Measurements from ENCODE around the gene CHRNA7.

Gene CHRNA7

DNA sequence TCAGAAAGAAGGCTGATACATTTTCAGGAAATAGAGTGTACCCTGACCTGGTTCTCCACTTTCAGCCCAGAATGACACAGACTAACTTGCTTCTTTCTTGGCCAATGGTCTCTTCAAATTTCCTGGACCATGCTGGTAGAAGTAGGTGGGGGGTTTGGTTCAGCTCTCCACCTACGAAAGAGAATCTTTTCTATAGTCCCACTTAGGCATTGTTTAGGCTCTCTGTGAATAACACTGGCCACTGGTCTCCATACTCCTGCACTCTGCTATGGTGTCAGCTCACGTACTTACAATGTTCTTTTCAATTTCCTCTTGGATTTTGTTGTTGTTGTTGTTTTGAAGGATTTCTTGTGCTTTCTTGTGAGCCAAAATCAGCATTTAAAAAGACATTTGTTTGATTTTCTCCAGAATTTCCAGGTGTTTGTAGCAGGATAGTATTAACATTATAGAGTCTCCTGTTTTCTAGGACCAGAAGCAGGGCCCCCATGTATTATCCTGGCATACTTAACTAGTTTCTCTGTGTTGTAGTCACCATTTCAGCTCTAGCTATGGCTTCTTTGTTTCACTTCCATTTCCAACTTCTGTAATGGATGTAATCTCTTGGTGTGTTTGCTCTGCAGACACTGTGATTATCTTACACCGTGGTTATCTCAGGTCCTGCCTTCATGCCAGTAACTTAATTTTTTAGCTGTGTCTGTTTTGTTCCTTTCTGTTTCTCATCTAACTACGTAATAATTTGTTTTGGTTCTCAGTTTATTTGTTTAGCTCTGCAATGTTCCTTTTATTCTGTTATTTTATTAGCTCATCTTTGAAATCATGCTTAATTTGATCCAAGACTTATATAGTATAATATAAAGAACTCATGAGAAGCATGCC, 61.4 kb downstream of the CHRNA7 start:
- DNase-seq, result no peak

DNA sequence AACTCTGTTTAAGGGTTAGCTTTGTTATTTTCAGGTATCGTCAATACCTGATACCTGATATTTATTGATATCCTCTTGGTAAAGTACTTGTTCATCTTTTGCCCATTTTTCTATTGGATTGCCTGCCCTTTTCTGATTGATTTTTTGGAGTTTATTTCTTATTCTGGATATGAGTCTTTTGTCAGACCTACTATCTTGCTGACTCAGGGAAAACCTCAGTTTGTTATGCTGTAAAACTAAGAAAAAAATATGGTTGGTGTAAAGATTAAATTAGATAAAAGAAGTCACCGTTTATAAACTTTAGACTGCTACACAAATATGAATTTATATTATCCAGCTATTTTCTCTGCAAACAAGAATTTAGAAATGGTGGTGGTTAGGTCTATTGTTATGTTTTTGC, 65.9 kb downstream of the CHRNA7 start:
- no peak for DNase-seq

DNA sequence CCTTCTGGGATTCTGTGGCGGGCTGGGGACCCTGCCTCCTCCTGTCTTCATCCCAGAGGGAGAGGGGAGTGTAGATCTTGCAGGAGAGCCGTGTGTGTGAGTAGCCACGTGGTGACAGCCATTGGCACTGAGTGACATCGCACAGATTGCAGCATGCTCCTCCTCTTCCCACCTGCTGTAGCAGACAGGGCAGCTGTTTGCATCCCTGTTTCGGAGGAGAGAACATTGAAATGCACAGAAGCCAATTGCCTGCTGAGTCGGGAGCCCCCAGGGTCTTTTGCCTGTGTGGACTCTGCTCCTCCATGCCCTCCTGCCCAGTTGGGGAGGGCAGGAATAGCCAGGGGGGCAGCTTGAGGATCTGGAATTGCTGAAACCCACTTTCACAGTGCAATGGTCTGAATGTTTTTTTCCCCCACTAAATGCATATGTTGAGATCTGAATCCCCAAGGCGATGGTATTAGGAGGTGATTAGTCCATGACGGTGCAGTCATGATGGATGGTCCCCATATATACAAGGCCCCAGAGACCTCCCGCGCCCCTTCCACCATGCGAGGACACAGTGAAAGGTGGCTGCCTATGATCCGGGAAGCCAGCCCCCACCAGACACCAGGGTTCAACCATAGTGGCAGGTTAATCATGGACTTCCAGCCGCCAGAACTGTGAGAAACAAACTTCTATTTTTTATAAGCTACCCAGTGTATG, 66.8 kb downstream of the CHRNA7 start:
- no peak for DNase-seq

DNA sequence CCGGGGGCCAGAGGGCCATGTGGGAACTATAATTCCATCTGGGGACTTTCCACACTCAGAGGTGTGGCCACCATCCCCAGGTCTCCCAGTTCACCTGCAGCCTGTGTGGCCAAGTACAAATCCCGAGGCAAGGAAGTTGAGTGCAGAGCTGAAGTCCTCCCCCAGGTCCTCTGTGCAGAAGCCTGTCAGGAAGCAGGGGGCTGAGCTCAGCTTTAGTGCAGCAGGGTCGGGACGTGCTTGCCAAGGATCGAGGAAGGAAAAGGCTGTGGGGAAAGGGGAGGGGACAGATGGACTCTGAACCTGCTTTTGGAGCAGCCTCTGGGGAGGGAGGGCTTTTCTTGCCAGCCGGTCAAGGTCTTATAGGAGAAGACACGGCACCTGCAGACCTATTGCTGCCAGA, 67.7 kb downstream of the CHRNA7 start:
- no peak for DNase-seq

DNA sequence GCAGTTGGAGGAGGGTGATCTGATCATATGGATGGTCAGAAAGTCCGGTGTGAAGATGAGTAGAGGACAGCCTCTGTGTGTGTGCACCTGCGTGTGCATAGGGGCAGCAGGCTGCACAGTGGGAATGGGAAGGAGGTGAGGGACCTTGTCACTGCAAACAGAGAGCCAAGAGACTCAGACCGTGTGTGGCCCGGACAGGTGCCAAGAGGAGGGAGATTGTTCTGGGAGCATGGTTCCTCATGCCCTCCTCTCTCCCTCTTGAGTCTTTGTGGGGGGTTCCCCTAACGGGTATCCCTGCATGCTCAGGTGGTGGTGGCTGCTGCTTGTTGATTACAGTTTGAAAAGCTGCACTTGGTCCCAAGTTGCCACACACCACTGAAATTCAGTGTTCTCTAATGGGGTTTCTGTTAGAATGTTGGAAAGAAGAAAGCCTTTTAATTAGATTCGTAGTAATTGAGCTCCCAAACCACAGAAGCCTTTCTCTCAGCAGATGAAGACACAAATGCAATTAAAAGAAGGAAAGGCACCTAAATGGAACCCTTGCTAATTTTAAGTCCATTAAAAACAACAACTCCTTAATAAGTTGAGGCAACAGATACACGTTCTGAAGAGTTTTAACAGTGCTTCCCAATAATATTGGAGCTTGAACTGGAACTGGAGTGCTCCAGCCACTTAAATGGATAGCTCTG, 68.9 kb downstream of the CHRNA7 start:
- DNase-seq, result no peak

DNA sequence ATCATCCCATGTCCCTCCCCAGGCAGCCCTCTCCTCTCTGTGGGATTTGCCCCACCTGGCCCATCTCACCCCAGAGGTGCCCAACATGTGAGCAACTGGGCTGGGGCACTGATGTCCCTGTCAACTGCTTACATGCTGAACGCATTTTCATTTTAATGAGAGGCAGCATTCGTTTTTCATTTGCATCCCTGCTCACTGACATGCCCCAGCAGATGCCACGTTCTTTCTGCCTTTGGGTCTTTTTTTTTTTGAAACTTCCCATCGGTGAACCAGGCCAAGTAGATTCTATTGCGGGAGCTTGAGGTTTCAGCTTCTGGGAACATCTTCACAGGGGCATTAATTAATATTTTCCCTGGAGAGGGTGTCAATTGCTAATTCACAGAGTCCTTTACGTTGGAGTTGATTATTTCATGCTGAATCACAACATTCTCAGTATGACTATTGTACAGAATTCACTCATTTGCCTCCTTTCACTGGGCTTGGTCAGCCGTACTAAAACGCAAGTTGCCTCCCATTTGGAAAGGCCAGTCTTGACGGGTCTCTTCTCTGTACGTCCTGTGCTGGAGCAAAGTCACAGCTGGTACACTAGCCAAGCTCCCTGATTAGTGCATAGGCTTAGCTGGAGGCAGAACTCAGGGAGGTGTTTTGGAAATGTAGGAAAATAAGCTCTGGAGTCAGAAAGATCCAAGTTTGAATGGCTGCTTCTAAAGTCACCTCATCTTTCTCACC, 69.8 kb downstream of the CHRNA7 start:
- DNase-seq, result no peak

DNA sequence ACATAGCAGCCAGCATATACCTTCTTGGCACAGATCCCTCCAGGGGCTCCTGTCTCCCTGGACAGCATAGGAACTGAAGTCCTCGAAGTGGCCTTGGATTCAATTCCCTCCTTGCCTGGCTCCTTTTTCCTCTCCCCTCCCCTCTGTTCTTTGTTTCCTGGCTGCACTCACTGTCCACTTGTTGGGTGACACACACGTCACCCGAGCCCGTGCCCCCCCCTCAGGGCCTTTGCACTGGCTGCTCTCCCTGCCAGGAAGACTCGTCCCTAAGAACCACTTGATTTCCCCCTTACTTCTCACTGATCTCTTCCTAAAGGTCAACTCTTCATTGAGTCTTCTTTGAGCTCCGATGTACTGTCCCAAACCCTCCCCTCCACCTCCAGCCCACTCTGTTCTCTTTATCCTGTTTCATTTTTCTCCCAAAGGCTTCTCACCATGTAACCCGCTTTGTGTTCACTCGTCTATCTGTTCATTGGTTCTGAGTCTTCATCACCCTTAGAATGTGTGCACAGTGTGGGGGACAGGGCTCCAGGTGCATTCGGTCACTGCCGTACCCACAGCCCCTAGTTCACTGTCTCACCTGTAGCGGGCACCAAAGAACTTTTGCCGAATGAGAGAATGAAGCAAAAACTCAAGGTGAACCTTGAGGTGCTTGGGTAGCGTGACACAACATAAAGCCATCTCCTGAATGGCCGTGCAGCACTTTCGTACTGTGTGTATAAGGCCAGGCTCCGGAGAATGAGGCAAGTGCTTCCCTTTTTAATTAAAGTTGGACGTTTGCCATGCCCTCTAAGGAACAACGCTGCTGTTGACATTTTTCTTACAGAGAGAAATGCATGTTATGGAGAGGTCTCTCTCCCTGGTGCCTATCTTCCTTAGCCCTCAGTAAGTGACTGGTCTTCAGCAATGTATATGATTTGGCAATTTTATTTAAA, 74.0 kb downstream of the CHRNA7 start:
- DNase-seq, result no peak

DNA sequence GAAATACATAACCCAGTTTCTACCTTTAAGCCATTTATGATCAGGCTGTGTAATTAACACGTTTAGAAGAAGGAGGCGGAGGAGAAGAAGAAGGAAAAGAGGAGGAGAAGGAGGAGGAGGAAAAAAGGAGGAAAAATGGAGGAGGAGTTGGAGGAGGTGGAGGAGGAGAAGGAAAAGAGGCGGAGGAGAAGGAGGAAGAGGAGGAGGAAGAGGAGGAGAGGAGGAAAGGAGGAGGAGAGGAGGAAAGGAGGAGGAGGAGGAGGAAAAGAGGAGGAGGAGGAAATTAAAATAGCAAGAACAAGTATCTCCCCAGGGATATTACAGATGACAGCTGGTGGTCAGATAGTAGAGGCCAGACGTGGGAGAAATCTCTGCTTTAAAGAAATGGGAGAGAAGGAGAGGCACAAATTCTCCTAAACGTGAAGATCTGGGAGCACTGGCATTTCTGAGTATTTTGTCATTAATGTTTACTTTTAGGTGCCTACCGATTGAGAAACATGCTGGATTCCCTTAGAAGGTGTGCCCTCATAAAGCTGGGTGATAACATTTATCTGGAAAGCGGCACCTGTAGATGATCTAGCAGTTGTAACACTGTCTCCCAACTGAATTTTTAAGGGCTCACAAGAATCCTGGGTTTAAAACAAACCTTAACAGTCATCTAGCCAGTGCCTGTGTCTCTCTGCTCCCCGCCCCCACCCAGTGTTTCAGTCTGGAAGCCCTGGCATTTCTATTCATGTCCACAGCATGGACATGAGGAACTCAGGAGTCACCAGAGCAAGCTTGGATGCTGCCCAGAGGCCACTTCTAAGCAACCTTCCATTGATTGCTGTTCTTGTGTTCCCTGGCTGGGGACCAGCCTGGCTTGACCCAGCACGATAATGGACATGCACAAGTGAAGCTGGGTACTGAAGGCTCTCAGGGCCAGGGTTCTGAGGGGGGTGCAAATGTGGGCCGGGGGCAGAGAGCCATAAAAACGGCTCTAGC, 75.2 kb downstream of the CHRNA7 start:
- no peak for DNase-seq

DNA sequence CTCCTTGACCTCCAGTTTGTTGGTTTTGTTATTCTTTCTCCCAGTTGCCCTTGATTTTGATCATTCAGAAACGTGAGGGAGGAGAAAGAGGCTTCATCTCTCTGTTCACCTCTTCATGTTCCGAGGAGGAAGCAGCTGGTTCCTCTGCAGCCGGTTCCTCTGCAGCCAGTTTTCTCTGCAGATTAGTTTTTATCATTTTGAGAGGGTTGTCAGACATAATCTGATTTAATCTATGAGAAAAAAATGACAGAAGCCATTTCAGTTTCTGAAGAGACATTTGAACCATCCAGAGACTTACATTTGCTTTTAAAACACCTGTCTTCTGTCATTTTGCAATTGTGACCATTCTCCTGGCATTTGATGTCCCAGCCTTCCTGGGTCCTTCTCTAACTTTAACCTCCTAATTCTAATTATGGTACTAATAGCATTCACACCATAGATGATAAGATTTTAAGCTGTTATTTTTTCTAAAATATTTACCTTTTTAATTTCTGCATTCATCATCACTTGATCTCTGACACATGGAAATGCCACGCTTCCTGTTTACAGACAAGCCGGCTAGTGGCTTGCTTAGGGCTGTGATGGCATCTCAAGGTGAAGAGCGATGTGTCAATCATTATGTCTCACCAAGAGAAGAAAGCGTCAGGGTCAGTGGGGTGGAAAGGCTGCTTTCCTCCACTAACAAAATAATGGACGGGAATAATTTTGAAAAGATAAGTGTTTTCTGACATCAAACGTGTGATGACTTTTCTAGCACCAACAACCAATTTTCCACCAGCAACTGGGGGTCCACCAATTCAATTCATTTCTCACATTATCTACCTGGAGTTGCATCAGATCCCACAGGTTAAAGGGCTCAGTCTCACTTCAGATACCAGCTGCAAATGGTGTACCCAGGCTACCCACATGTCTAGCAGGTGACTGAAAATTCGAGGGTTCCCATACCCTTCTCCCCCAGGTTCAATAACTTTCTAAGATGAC, 76.4 kb downstream of the CHRNA7 start:
- DNase-seq, result no peak

DNA sequence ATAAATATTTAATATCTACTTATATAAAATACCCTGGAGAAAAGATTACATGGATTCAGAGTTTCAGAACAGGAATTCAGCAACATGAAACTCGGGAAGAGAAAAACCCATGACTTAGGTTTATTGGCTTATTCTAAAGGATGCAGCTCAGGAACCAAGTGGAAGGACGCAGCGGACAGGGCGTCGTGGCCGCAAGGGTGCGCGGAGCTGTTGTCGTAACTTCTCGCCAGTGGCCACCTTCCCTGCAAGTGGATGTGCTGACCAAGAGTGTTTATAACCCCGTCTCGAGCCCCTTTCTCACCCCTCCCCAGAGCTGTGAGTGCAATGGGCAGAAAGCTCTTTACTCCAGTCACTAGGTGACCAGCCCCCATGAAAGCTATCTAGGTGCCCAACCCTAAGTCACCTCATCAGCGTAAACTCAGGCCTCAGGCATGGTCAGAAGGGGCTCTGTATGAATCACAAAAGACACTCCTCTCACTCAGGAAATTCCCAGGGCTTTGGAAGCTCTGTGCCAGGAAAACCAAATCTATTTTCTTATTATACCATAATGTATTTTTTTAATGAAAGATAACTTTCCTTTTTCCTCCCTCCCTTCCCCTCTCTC, 77.3 kb downstream of the CHRNA7 start:
- DNase-seq, result no peak

DNA sequence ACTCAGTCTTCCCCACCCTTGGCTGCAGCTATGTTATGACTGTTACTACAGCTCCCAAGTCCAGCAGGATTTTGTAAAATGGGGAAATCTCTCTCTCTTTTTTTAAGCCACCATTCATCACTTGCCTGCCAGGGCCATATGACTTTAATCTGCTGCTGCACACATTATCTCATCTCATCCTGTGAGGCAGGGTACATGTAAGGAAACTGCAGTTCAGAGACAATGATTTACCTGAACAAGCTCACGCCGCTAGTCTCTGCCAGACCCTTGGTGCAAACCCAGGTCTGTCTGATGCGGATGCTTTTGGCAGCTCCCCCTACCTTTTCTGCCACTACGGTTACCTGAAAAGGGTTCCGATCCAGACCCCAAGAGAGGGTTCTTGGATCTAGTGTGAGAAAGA, 78.3 kb downstream of the CHRNA7 start:
- DNase-seq, result no peak

DNA sequence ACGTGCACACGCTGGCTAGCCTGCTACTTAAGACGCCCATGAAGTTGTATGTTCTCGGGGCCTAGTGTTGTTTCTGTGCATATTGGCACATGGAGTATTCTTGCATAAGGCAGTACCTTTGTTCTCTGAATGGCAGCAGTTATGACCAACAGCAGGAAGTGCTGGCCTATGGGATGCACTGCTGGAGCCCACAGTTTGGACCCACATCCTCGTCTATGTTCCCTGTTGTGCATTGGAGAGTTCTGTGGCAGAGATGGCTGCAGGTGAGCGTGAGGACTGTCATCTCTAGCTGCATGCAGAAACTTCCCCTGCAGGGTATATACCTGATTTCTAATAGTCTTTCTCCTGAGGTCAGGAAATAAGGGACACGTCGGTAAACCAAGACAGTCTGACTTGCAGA, 81.8 kb downstream of the CHRNA7 start:
- no peak for DNase-seq

DNA sequence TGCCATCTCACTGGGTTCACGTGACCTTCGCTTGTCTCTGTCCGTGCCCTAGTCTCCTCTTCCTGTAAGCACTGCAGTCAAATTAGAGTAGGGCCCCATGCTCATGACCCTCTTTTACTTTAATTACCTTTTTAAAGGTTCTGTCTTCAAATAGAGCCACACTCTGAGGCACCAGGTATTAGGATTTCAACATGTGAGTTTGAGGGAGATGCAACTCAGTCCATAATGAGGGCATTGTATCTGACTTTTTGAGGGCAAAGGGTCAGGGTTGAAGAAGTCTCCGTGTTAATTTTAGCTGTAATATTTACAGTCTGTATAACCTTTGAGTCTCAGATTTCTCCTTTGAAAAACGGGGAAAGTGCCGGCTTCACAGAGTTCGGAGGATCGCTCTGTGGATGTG, 82.9 kb downstream of the CHRNA7 start:
- no peak for DNase-seq

DNA sequence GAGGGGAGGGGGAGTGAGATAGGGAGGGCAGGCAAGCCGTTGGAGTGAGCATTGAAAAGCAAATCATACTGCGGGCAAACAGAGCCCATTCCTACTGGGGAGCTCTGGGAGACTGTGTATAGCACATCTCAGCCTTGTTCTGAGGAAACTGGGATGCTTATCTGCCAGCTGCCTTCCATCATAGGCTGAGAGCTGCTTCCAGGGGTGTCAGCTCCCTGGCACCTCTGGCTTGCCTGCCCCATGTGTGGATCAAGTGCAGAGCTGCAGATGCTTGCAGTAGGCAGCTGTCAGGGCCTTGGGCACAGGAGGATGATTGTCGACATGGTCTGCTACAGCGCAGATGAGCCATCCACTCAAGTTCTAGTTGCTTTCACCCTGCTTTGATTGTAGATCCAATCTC, 86.8 kb downstream of the CHRNA7 start:
- no peak for DNase-seq

DNA sequence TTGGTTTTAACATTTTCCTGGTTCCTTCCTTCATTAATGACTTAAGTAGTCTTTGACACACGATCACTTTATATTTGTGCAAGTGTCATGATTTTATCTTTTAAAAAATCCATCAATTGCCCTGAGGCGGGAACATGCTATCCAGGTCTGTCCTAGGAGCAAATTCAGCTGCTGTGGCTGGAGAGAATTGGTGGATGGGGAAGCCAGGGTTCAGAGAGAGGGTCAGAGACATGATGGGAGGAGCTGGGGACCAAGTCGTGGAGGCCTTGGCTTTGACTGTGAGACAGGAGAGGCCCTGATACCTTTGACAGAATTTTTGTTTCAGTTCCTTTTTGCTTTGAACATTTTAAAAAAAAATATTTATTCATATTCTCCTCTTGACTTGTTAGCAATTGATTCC, 89.0 kb downstream of the CHRNA7 start:
- no peak for DNase-seq

DNA sequence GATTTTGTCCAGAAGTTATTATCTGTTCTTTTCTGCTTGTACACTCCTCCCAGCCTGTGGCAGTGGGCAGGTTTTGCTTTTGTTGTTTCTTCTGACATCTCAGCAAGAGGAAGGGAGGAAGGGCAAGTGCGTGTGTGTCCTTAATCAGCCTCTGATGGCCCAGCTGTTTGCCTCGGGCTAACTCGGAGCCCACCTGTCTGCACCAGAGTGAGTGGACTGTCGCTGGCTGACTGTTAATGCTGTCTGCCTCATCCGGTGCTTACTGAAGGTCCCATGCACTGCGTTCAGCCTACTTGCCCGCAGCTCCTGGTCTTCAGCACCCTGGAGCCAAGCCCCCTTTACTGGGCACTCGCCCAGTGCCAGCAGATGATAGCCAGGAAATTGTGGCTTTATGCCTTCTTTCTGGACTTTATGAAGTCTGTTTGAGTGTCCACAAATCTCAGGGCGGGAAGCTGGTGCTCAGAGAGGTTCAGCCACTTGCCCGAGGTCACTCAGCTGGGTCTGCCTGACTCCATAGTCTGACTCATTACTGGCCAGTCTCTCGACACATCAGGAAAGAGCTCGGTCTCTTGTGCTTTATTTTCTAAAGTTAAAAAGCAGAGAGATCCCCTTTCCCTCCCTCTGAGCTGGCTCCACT, 89.5 kb downstream of the CHRNA7 start:
- DNase-seq, result no peak

DNA sequence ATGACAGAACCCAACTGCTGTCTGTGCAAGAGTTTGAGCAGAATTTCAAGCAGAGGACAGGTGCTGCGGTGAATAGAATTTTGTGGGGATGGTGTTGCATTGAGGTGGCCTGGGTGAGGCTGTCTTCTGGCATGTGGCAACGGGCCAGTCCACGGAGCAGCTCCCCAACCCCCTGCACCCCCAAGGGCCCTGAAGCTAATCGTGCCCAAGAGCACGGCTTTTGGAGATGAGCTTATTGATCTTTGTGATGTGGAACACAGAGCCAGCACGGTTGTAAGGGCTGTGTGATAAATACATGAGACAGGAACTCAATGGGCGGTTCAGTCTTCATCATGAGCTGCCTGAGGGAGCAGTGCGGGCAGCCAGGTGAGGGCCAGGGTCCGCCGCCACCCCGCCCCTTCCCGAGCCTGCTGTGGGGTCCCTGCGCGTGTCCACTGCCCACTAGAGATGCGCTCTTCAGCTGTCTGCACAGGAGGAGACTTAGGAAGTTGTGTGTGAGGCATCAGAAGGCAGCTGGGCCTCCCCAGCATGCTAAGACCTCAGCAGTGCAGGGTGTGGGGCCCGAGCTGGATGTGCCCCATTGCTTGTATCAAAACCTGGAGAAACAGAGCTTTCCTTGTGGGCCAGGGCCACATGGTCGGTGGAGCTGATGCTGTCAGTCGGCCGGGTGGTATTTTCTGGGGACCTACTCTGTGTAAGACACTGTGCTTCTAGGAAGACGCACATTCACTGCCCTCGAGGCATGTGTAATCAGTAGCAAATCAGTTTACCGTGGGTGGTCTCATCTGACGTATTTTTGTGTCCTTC, 90.5 kb downstream of the CHRNA7 start:
- no peak for DNase-seq

DNA sequence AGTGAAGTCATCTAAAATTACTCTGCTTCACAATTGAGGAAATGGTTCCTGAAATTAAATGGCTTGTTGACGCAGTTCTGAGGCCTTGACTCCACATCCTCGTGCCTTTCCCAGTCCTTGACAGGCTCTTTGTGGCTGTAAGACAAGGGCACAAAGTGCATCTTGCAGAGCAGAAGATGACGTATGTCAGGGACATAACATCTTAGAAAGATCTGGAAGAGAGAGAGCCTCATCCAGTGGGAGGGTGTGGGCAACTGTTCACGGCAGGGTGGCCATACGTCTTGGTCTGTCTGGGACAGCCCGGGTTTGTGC, 91.0 kb downstream of the CHRNA7 start:
- no peak for DNase-seq
